Epithelial cell of proximal tubule (primary cell): ENCODE results near the gene RALGPS1. TPM values are rescaled to one million over a fixed set of nuclear protein-coding genes. Genes with fewer than 3 reads are reported as not detected.

Experiments used
- DNase-seq: peaks from one replicate; pipeline ENCODE4 v3.0.0-alpha.2; 2011; ENCODE audit warnings: low read depth
- H3K4me3 ChIP-seq: 2 replicates; pipeline ENCODE4 v1.5.1; 2011; ENCODE audit warnings: low read depth, mild to moderate bottlenecking, low read length
- CTCF ChIP-seq: conservative IDR thresholded peaks from 2 replicates; pipeline ENCODE4 v1.5.1; 2012; ENCODE audit warnings: low read depth, mild to moderate bottlenecking, low read length
- total RNA-seq: library from RNA; depleted of rRNA; stranded (reverse); fragments of >200 nt; gene quantifications from 2 replicates; pipeline ENCODE4 v1.2.3, GENCODE V29; 2015

The RALGPS1 gene
- total RNA-seq, 1 donor from 2014 or later = 4.0 TPM

GRCh38 chr9:127258606-127259471, 344.3 kb downstream of the RALGPS1 start:
- no peak overlapping the region for H3K4me3 ChIP-seq
- no peak for DNase-seq
- no peak for TF ChIP-seq CTCF

GRCh38 chr9:127262602-127263001, 348.0 kb downstream of the RALGPS1 start:
- no peak for DNase-seq
- TF ChIP-seq CTCF = no peak
- no peak overlapping the region for H3K4me3 ChIP-seq

- TF ChIP-seq CTCF = no peak
- no peak overlapping the region for H3K4me3 ChIP-seq
- no peak for DNase-seq
Measured at GRCh38 chr9:127263237-127263636, 348.7 kb downstream of the RALGPS1 start.

- DNase-seq = no peak
- H3K4me3 ChIP-seq = no peak overlapping the region
- no peak for TF ChIP-seq CTCF
Measured at GRCh38 chr9:127263664-127264063, 349.1 kb downstream of the RALGPS1 start.

GRCh38 chr9:127264462-127265219, 350.1 kb downstream of the RALGPS1 start, which contains the start of gene GARNL3:
GARNL3 (plus strand) TSS chr9:127264774; CDS start chr9:127264878, 104 bp downstream.
- no peak for TF ChIP-seq CTCF
- no peak within 1 kb of the TSS for H3K4me3 ChIP-seq
- no peak for DNase-seq

- no peak for TF ChIP-seq CTCF
- H3K4me3 ChIP-seq = no peak overlapping the region
Measured at GRCh38 chr9:127267793-127268525, 353.4 kb downstream of the RALGPS1 start.

More at GRCh38 chr9:127267793-127268525, 353.4 kb downstream of the RALGPS1 start:
- DNase-seq = no peak
